Measurements from ENCODE around the gene MAD1L1. TPM values are rescaled to one million over a fixed set of nuclear protein-coding genes. Genes with fewer than 3 reads are reported as not detected.

MAD1L1 gene
- total RNA-seq, 4 donors from 2014 or later = 22.3 to 56.6 (median 35.0) TPM

GRCh38 chr7:2090526-2091520, 141.9 kb downstream of the MAD1L1 start:
- ATAC-seq = no peak
- Histone ChIP-seq H3K9me3 (no peaks in the 10 kb centered on the region), H3K4me1 (no peaks in the 10 kb centered on the region), H3K36me3 (peaks cover 0 to 15% of the 10 kb centered on the region in 2 donors), H3K27ac (no peak overlapping the region), H3K27me3 (no peaks in the 10 kb centered on the region), H3K4me3 (no peak overlapping the region)
- WGBS, 2 donors (ENCODE audit: low coverage in 1 of 2) = 88 to 94% methylated on average over 11 to 12 of the region's 29 CpGs
- TF ChIP-seq EP300 (IDR thresholded peaks at IDR 0.05) (no peak), POLR2A (IDR thresholded peaks at IDR 0.05) (no peak), POLR2AphosphoS5 (IDR thresholded peaks at IDR 0.05) (no peak)
- TF ChIP-seq, protein P1, sequence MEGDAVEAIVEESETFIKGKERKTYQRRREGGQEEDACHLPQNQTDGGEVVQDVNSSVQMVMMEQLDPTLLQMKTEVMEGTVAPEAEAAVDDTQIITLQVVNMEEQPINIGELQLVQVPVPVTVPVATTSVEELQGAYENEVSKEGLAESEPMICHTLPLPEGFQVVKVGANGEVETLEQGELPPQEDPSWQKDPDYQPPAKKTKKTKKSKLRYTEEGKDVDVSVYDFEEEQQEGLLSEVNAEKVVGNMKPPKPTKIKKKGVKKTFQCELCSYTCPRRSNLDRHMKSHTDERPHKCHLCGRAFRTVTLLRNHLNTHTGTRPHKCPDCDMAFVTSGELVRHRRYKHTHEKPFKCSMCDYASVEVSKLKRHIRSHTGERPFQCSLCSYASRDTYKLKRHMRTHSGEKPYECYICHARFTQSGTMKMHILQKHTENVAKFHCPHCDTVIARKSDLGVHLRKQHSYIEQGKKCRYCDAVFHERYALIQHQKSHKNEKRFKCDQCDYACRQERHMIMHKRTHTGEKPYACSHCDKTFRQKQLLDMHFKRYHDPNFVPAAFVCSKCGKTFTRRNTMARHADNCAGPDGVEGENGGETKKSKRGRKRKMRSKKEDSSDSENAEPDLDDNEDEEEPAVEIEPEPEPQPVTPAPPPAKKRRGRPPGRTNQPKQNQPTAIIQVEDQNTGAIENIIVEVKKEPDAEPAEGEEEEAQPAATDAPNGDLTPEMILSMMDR (IDR thresholded peaks at IDR 0.05) = no peak

- TF ChIP-seq POLR2AphosphoS5 (IDR thresholded peaks at IDR 0.05) = no peak
- TF ChIP-seq, protein P1 (IDR thresholded peaks at IDR 0.05) = no peak
- TF ChIP-seq POLR2A (IDR thresholded peaks at IDR 0.05) = no peak
- no peak for TF ChIP-seq EP300 (IDR thresholded peaks at IDR 0.05)
- no peak overlapping the region for H3K27ac ChIP-seq
- peaks cover 0 to 20% of the 10 kb centered on the region in 2 donors for H3K36me3 ChIP-seq
- no peaks in the 10 kb centered on the region for H3K9me3 ChIP-seq
- no peak for ATAC-seq
- no peak overlapping the region for H3K4me3 ChIP-seq
- H3K27me3 ChIP-seq = no peaks in the 10 kb centered on the region
- H3K4me1 ChIP-seq = no peaks in the 10 kb centered on the region
- WGBS, 2 donors (ENCODE audit: low coverage in 1 of 2) = 100% methylated on average over 1 of the region's 15 CpGs; no CpG with 5 or more reads in 1 of the 2 donors
Observed at GRCh38 chr7:2088801-2089200, 143.9 kb downstream of the MAD1L1 start.

DNA sequence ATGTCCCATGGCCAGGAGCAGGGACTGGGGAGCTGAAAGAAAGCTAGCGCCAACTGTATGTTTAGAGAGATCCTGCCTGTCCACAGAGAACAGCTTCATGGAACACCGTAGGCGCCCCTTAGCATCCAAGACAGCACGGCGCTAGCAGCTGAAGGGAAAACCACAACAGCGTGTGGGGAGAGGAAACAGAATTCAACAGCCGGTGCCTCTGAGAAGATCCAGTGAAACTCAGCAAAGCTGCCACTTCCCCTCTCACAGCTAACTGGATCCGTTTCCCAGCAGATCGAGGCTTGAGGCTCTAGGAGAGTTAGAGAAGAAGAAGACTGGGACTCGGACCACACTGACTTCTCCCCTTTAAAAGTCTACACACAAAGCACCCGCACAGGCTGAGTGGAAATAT, 145.0 kb downstream of the MAD1L1 start:
- H3K9me3 ChIP-seq = no peaks in the 10 kb centered on the region
- no peak for ATAC-seq
- H3K36me3 ChIP-seq = peaks cover 0 to 29% of the 10 kb centered on the region in 2 donors
- no peaks in the 10 kb centered on the region for H3K4me1 ChIP-seq
- H3K4me3 ChIP-seq = no peak overlapping the region
- no peaks in the 10 kb centered on the region for H3K27me3 ChIP-seq
- no peak overlapping the region for H3K27ac ChIP-seq
- WGBS, 2 donors (ENCODE audit: low coverage in 1 of 2) = 75 to 93% methylated on average over 2 to 7 of the region's 11 CpGs
- TF ChIP-seq, protein P1 (IDR thresholded peaks at IDR 0.05) = no peak
- TF ChIP-seq EP300 (IDR thresholded peaks at IDR 0.05) (no peak), POLR2AphosphoS5 (IDR thresholded peaks at IDR 0.05) (no peak), POLR2A (IDR thresholded peaks at IDR 0.05) (no peak)

- no peaks in the 10 kb centered on the region for H3K9me3 ChIP-seq
- H3K4me1 ChIP-seq = no peaks in the 10 kb centered on the region
- TF ChIP-seq EP300 (IDR thresholded peaks at IDR 0.05) = no peak
- TF ChIP-seq, protein P1 (IDR thresholded peaks at IDR 0.05) = no peak
- no peaks in the 10 kb centered on the region for H3K27me3 ChIP-seq
- 79% methylated on average over 7 of the region's 13 CpGs; no CpG with 5 or more reads in 1 of the 2 donors for WGBS, 2 donors (ENCODE audit: low coverage in 1 of 2)
- H3K27ac ChIP-seq = no peak overlapping the region
- H3K4me3 ChIP-seq = no peak overlapping the region
- peaks cover 0 to 29% of the 10 kb centered on the region in 2 donors for H3K36me3 ChIP-seq
- no peak for ATAC-seq
Observed at GRCh38 chr7:2086229-2086628, 146.5 kb downstream of the MAD1L1 start.
